Stomach (tissue), 9 donors: Measurements from ENCODE around the gene ZC2HC1C. TPM values are rescaled to one million over a fixed set of nuclear protein-coding genes. Genes with fewer than 3 reads are reported as not detected.

Experiments used
- DNase-seq, 2 donors: peaks; one replicate each; pipeline versions ENCODE4 v3.0.0 to v3.0.0-alpha.2; 2013 to 2019
- H3K27ac ChIP-seq, 5 donors: fragments of 200-600 bp in 4 of 5; sonication (generic) in 4 of 5; one replicate each; pipeline ENCODE4 v1.5.1; 2013 to 2019; ENCODE audit warnings: mild to moderate bottlenecking in 1 of 5, moderate library complexity in 1 of 5
- H3K27me3 ChIP-seq, 3 donors: fragments of 200-600 bp; sonication (generic); one replicate each; pipeline ENCODE4 v1.5.1; 2017 to 2019; ENCODE audit warnings: mixed run types in 1 of 3
- H3K36me3 ChIP-seq, 4 donors: fragments of 200-600 bp; sonication (generic); 1 replicate in 3 of 4; 2 replicates in 1 of 4; pipeline ENCODE4 v1.5.1; 2016 to 2019
- H3K4me1 ChIP-seq, 4 donors: fragments of 200-600 bp; sonication (generic); one replicate each; pipeline ENCODE4 v1.5.1; 2016 to 2019
- H3K4me3 ChIP-seq, 4 donors: fragments of 200-600 bp; sonication (generic) in 3 of 4; one replicate each; pipeline ENCODE4 v1.5.1; 2016 to 2019; ENCODE audit warnings: mild to moderate bottlenecking in 1 of 4
- H3K9me3 ChIP-seq, 4 donors: fragments of 200-600 bp; sonication (generic); one replicate each; pipeline ENCODE4 v1.5.1; 2016 to 2019
- CTCF ChIP-seq, 7 experiments: fragments of 450-650 bp in 4 of 7; fragments of 200-600 bp in 3 of 7; sonication (generic) in 3 of 7; IDR thresholded peaks; one replicate each; pipeline ENCODE4 v1.5.1; 2016 to 2019; ENCODE audit warnings: antibody characterized with exemption in 7 of 7, control low read depth in 2 of 7, mild to moderate bottlenecking in 1 of 7
- EP300 ChIP-seq: sonication (generic); formaldehyde crosslinking; IDR thresholded peaks from one replicate; pipeline ENCODE4 v1.6.1; 2017; ENCODE audit warnings: antibody characterized with exemption
- POLR2A ChIP-seq, 4 donors: fragments of 450-650 bp; IDR thresholded peaks; one replicate each; pipeline ENCODE4 v1.6.1; 2016; ENCODE audit warnings: antibody characterized with exemption in 4 of 4, control low read depth in 2 of 4, mild to moderate bottlenecking in 1 of 4, moderate library complexity in 1 of 4
- POLR2AphosphoS5 ChIP-seq, 3 donors: sonication (generic); formaldehyde crosslinking; IDR thresholded peaks; one replicate each; pipeline ENCODE4 v1.6.1; 2016; ENCODE audit warnings: antibody characterized with exemption in 3 of 3
- WGBS, 5 donors: extraction: QIAGEN DNeasy Blood & Tissue Kit in 3 of 5; methylation state at CpG; one replicate each; pipeline versions ENCODE4 v1.1.5 to v1.1.7; 2013 to 2018; 5-methylcytosine and 5-hydroxymethylcytosine counted together
- intact Hi-C: fragments of 100-400 bp; cut with DNase I; formaldehyde crosslinking; loops from one replicate; pipeline ENCODE4 v1.15.1; 2023; ENCODE audit warnings: low total_unique reads
- polyA plus RNA-seq, 3 donors: library from polyadenylated mRNA; stranded (reverse); fragments of 200-250 nt; gene quantifications; one replicate each; pipeline ENCODE4 v1.2.3, GENCODE V29; 2013
- total RNA-seq, 5 donors: library from RNA; depleted of rRNA; stranded (reverse); fragments of >200 nt; gene quantifications; one replicate each; pipeline versions ENCODE4 v1.1.0 to v1.2.3, GENCODE V29; 2014 to 2016
- donor health status: healthy with polysubstance abuse.
- donor health status: Bipolar disorder and iron deficiency.
- donor health status: healthy.

Gene ZC2HC1C
- total and polyA plus RNA-seq, 8 donors, result 0.37 to 10.4 (median 4.1) TPM; not detected in 2

GRCh38 chr14:75090353-75090752 lies 20.9 kb downstream of the ZC2HC1C start:
- Histone ChIP-seq H3K9me3 (no peaks in the 10 kb centered on the region), H3K27ac (no peak overlapping the region), H3K27me3 (no peaks in the 10 kb centered on the region), H3K36me3 (peaks cover 46 to 100% (median 100%) of the 10 kb centered on the region in 4 donors), H3K4me3 (no peak overlapping the region), H3K4me1 (no peaks in the 10 kb centered on the region)
- no peak for DNase-seq
- intact Hi-C loops, result no loop called here
- TF ChIP-seq CTCF (IDR thresholded peaks at IDR 0.05), result no peak
- no peak for TF ChIP-seq POLR2AphosphoS5 (IDR thresholded peaks at IDR 0.05)
- no peak for TF ChIP-seq EP300
- no peak for TF ChIP-seq POLR2A (IDR thresholded peaks at IDR 0.05)
- 91 to 100% (median 96%) methylated on average over 3 of the region's 3 CpGs for WGBS, 5 donors

- H3K36me3 ChIP-seq, result peaks cover 50 to 100% (median 100%) of the 10 kb centered on the region in 4 donors
- no peaks in the 10 kb centered on the region for H3K9me3 ChIP-seq
- 88 to 95% (median 92%) methylated on average over 8 of the region's 8 CpGs for WGBS, 5 donors
Measured at GRCh38 chr14:75091251-75091650, 21.8 kb downstream of the ZC2HC1C start.

GRCh38 chr14:75092698-75093097 lies 23.3 kb downstream of the ZC2HC1C start:
- H3K4me1 ChIP-seq, result no peaks in the 10 kb centered on the region
- peaks cover 43 to 100% (median 100%) of the 10 kb centered on the region in 4 donors for H3K36me3 ChIP-seq
- H3K9me3 ChIP-seq, result no peaks in the 10 kb centered on the region
- no peaks in the 10 kb centered on the region for H3K27me3 ChIP-seq
- DNase-seq, result no peak
- WGBS, 5 donors, result 84 to 91% (median 86%) methylated on average over 2 of the region's 2 CpGs
- intact Hi-C loops, result no loop called here
- no peak overlapping the region for H3K27ac ChIP-seq
- H3K4me3 ChIP-seq, result no peak overlapping the region
- TF ChIP-seq EP300 (no peak), POLR2A (IDR thresholded peaks at IDR 0.05) (no peak), CTCF (IDR thresholded peaks at IDR 0.05) (no peak), POLR2AphosphoS5 (IDR thresholded peaks at IDR 0.05) (no peak)

More at GRCh38 chr14:75091251-75091650, 21.8 kb downstream of the ZC2HC1C start:
- H3K27me3 ChIP-seq, result no peaks in the 10 kb centered on the region
- no peaks in the 10 kb centered on the region for H3K4me1 ChIP-seq
- TF ChIP-seq POLR2A (IDR thresholded peaks at IDR 0.05), result no peak
- no peak for TF ChIP-seq EP300
- TF ChIP-seq CTCF (IDR thresholded peaks at IDR 0.05), result no peak
- no peak for TF ChIP-seq POLR2AphosphoS5 (IDR thresholded peaks at IDR 0.05)
- DNase-seq, result no peak
- H3K27ac ChIP-seq, result no peak overlapping the region
- no peak overlapping the region for H3K4me3 ChIP-seq
- intact Hi-C loops, result no loop called here

GRCh38 chr14:75094896-75095295 lies 25.5 kb downstream of the ZC2HC1C start:
- WGBS, 5 donors, result 91 to 97% (median 93%) methylated on average over 3 of the region's 3 CpGs
- no peak overlapping the region for H3K4me3 ChIP-seq
- intact Hi-C loops, result no loop called here

More at GRCh38 chr14:75094896-75095295, 25.5 kb downstream of the ZC2HC1C start:
- no peak for DNase-seq
- H3K4me1 ChIP-seq, result no peaks in the 10 kb centered on the region
- no peak overlapping the region for H3K27ac ChIP-seq
- no peaks in the 10 kb centered on the region for H3K27me3 ChIP-seq
- H3K36me3 ChIP-seq, result peaks cover 45 to 100% (median 100%) of the 10 kb centered on the region in 4 donors
- no peaks in the 10 kb centered on the region for H3K9me3 ChIP-seq
- TF ChIP-seq CTCF (IDR thresholded peaks at IDR 0.05) (no peak), EP300 (no peak), POLR2AphosphoS5 (IDR thresholded peaks at IDR 0.05) (no peak), POLR2A (IDR thresholded peaks at IDR 0.05) (no peak)
